HG02870 (cell line): ENCODE results near the gene NFATC4.
"Not testable (repeated sequence)": the region's sequence is repeated elsewhere in the genome, so short reads cannot be mapped to it uniquely, and the experiment has no call there.

Source experiments
- ATAC-seq: cut with Tn5 transposase; IDR thresholded peaks from one replicate; pipeline ENCODE4 v1.9.1; 2021; ENCODE audit warnings: mild to moderate bottlenecking, moderate library complexity; ENCODE audit not compliant: unreplicated experiment

NFATC4 gene

GRCh38 chr14:24338843-24339242 lies 29.1 kb upstream of the NFATC4 start:
- ATAC-seq = no peak

- peak; percentile 80 for ATAC-seq
Measured at GRCh38 chr14:24339284-24340151, 28.5 kb upstream of the NFATC4 start, which contains the start of gene RIPK3. Gene RIPK3 (minus strand): TSS chr14:24339991. CDS start chr14:24339826, 165 bp downstream.

GRCh38 chr14:24340606-24341005 lies 27.4 kb upstream of the NFATC4 start:
- ATAC-seq = no peak

- ATAC-seq = no peak
Measured at GRCh38 chr14:24342889-24343288, 25.1 kb upstream of the NFATC4 start.

GRCh38 chr14:24343795-24344660 lies 24.0 kb upstream of the NFATC4 start:
- no peak for ATAC-seq

GRCh38 chr14:24347134-24347533 lies 20.9 kb upstream of the NFATC4 start:
- no peak for ATAC-seq

GRCh38 chr14:24348186-24348585 lies 19.8 kb upstream of the NFATC4 start:
- ATAC-seq = no peak

GRCh38 chr14:24349742-24350141 lies 18.2 kb upstream of the NFATC4 start:
- ATAC-seq = no peak

GRCh38 chr14:24351517-24351916 lies 16.5 kb upstream of the NFATC4 start:
- no peak for ATAC-seq

- no peak for ATAC-seq
Measured at GRCh38 chr14:24353559-24354481, 14.2 kb upstream of the NFATC4 start.

- ATAC-seq = not testable (repeated sequence)
Measured at GRCh38 chr14:24354482-24354825, 13.5 kb upstream of the NFATC4 start.

- no peak for ATAC-seq
Measured at GRCh38 chr14:24355009-24355408, 13.0 kb upstream of the NFATC4 start.

GRCh38 chr14:24356208-24356607 lies 11.8 kb upstream of the NFATC4 start:
- ATAC-seq = no peak

- no peak for ATAC-seq
Measured at GRCh38 chr14:24360281-24360680, 7.7 kb upstream of the NFATC4 start.

GRCh38 chr14:24361326-24361725 lies 6.7 kb upstream of the NFATC4 start:
- no peak for ATAC-seq

- no peak for ATAC-seq
Measured at GRCh38 chr14:24362241-24362960, 5.6 kb upstream of the NFATC4 start.

- ATAC-seq = no peak
Measured at GRCh38 chr14:24363401-24363800, 4.6 kb upstream of the NFATC4 start.

- no peak for ATAC-seq
Measured at GRCh38 chr14:24364841-24365240, 3.1 kb upstream of the NFATC4 start.

GRCh38 chr14:24365600-24366412 lies 2.2 kb upstream of the NFATC4 start:
- peak; percentile 37 for ATAC-seq
